Sigmoid colon (tissue), 7 donors: ENCODE data around the gene MYCN. TPM values are rescaled to one million over a fixed set of nuclear protein-coding genes. Genes with fewer than 3 reads are reported as not detected.

ENCODE experiments used
- DNase-seq: peaks from one replicate; pipeline ENCODE4 v3.0.0-alpha.2; 2019
- H3K27ac ChIP-seq, 4 donors: fragments of 200-600 bp; sonication (generic); one replicate each; pipeline ENCODE4 v1.5.1; 2016 to 2019; ENCODE audit warnings: mild to moderate bottlenecking in 1 of 4
- H3K27me3 ChIP-seq, 3 donors: fragments of 200-600 bp; sonication (generic); one replicate each; pipeline ENCODE4 v1.5.1; 2019; ENCODE audit warnings: mild to moderate bottlenecking in 1 of 3
- H3K36me3 ChIP-seq, 4 donors: fragments of 200-600 bp; sonication (generic); one replicate each; pipeline ENCODE4 v1.5.1; 2016 to 2019
- H3K4me1 ChIP-seq, 4 donors: fragments of 200-600 bp; sonication (generic); one replicate each; pipeline ENCODE4 v1.5.1; 2017 to 2019
- H3K4me3 ChIP-seq, 4 donors: fragments of 200-600 bp; sonication (generic); one replicate each; pipeline ENCODE4 v1.5.1; 2017 to 2019; ENCODE audit warnings: mild to moderate bottlenecking in 2 of 4, moderate library complexity in 1 of 4
- H3K9me3 ChIP-seq, 4 donors: fragments of 200-600 bp in 3 of 4; sonication (generic) in 3 of 4; one replicate each; pipeline versions ENCODE4 v1.5.1 to v1.6.1; 2013 to 2019
- EP300 ChIP-seq, 4 donors: sonication (generic); formaldehyde crosslinking; IDR thresholded peaks; one replicate each; pipeline ENCODE4 v1.6.1; 2017; ENCODE audit warnings: antibody characterized with exemption in 4 of 4
- POLR2A ChIP-seq, 2 donors: fragments of 450-650 bp; IDR thresholded peaks; one replicate each; pipeline ENCODE4 v1.6.1; 2016; ENCODE audit warnings: antibody characterized with exemption in 2 of 2, mild to moderate bottlenecking in 2 of 2, moderate library complexity in 2 of 2
- POLR2AphosphoS5 ChIP-seq, 4 donors: sonication (generic); formaldehyde crosslinking; IDR thresholded peaks; one replicate each; pipeline ENCODE4 v1.6.1; 2017; ENCODE audit warnings: antibody characterized with exemption in 4 of 4
- WGBS, 2 donors: extraction: QIAGEN DNeasy Blood & Tissue Kit; methylation state at CpG; one replicate each; pipeline ENCODE4 v1.1.7; 2013; 5-methylcytosine and 5-hydroxymethylcytosine counted together
- intact Hi-C: fragments of 100-400 bp; cut with DNase I; formaldehyde crosslinking; loops from one replicate; pipeline ENCODE4 v1.15.1; 2023
- polyA plus RNA-seq, 3 donors: library from polyadenylated mRNA; stranded (reverse); fragments of 200-250 nt; gene quantifications; one replicate each; pipeline ENCODE4 v1.2.3, GENCODE V29; 2013
- total RNA-seq, 4 donors: library from RNA; depleted of rRNA; stranded (reverse); fragments of >200 nt; gene quantifications; one replicate each; pipeline ENCODE4 v1.1.0, GENCODE V29; 2016
- TF ChIP-seq, protein P1 (sequence below), 4 experiments: fragments of 450-650 bp in 3 of 4; fragments of 200-600 bp in 1 of 4; IDR thresholded peaks; one replicate each; pipeline ENCODE4 v1.5.1; 2016 to 2019; ENCODE audit warnings: antibody characterized with exemption in 4 of 4, mild to moderate bottlenecking in 3 of 4, moderate library complexity in 2 of 4
- donor health status: healthy with polysubstance abuse.
- donor health status: Bipolar disorder and iron deficiency.
- donor health status: healthy.

The MYCN gene
- total and polyA plus RNA-seq, 7 donors, result 0.33 to 0.71 (median 0.55) TPM; not detected in 1

DNA sequence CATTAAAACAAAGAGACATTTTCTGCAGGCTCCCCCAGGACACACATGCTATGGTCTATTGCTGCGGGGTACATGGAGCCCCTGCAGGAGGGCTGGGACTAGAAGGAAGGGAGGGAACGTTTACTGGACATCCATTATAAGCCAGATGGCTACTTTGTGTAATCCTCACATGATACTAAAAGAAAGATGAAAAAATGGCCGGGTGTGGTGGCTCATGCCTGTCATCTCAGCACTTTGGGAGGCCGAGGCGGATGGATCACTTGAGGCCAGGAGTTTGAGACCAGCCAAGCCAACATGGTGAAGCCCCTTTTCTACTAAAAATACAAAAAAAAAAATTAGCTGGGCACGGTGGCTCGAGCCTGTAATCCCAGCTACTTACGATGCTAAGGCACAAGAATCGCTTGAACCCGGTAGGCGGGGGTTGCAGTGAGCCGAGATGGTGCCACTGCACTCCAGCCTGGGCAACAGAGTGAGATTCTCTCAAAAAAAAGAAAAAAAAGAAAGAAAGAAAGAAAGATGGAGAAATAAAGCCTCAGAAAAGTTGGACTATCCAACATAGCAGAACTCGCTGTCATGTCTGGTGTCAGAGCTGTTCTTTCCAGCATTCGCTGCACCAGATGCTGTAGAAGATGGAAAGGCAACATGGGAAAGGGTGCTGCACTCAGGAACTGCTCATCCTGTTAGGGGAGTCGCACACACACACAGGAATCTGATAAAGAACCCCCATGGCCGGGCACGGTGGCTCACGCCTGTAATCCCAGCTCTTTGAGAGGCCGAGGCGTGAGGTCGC, 7.8 kb upstream of the MYCN start:
- intact Hi-C loops, result loop anchor here (10.0 kb wide), 1 partner anchor 352 kb away; no protein-coding TSS in a partner anchor
- Histone ChIP-seq H3K27ac (no peak overlapping the region), H3K4me3 (no peak overlapping the region), H3K27me3 (no peaks in the 10 kb centered on the region), H3K4me1 (no peaks in the 10 kb centered on the region), H3K36me3 (no peaks in the 10 kb centered on the region), H3K9me3 (no peaks in the 10 kb centered on the region)
- TF ChIP-seq POLR2A (IDR thresholded peaks at IDR 0.05) (no peak), EP300 (IDR thresholded peaks at IDR 0.05) (no peak), POLR2AphosphoS5 (IDR thresholded peaks at IDR 0.05) (no peak)
- 90 to 91% methylated on average over 21 of the region's 21 CpGs for WGBS, 2 donors
- DNase-seq, result no peak

DNA sequence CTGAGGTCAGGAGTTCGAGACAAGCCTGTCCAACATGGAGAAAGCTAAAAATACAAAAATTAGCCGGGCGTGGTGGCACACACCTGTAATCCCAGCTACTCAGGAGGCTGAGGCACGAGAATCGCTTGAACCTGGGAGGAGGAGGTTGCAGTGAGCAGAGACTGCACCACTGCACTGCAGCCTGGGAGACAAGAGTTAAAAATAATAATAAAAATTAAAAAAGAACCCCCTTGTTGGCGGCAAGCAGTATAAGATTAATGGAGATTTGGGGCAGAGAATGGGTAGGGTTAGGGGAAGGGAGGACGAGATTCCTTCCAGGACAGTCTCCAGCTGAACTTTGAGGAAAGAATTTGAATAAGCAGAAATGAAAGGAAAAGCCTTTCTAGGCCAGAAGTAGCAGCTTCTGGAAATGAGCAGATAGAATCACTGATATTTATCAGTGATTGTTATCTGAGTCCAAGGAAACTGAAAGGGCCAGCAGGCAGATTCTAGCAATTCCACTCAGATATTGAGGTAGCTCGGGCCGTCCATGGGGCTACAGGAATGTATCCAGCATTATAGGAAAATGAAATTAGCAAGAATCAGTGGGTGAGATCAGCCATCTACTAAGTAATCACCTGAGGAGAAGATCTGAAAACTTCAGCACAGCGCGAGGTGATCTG, 7.0 kb upstream of the MYCN start:
- DNase-seq, result no peak
- Histone ChIP-seq H3K27ac (no peak overlapping the region), H3K36me3 (no peaks in the 10 kb centered on the region), H3K27me3 (no peaks in the 10 kb centered on the region), H3K9me3 (no peaks in the 10 kb centered on the region), H3K4me3 (no peak overlapping the region), H3K4me1 (no peaks in the 10 kb centered on the region)
- no peak for TF ChIP-seq EP300 (IDR thresholded peaks at IDR 0.05)
- TF ChIP-seq, protein P1, sequence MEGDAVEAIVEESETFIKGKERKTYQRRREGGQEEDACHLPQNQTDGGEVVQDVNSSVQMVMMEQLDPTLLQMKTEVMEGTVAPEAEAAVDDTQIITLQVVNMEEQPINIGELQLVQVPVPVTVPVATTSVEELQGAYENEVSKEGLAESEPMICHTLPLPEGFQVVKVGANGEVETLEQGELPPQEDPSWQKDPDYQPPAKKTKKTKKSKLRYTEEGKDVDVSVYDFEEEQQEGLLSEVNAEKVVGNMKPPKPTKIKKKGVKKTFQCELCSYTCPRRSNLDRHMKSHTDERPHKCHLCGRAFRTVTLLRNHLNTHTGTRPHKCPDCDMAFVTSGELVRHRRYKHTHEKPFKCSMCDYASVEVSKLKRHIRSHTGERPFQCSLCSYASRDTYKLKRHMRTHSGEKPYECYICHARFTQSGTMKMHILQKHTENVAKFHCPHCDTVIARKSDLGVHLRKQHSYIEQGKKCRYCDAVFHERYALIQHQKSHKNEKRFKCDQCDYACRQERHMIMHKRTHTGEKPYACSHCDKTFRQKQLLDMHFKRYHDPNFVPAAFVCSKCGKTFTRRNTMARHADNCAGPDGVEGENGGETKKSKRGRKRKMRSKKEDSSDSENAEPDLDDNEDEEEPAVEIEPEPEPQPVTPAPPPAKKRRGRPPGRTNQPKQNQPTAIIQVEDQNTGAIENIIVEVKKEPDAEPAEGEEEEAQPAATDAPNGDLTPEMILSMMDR (IDR thresholded peaks at IDR 0.05), result no peak
- TF ChIP-seq POLR2AphosphoS5 (IDR thresholded peaks at IDR 0.05), result no peak
- no peak for TF ChIP-seq POLR2A (IDR thresholded peaks at IDR 0.05)
- intact Hi-C loops, result loop anchor here (10.0 kb wide), 1 partner anchor 351 kb away; no protein-coding TSS in a partner anchor
- 88% methylated on average over 11 of the region's 11 CpGs for WGBS, 2 donors

DNA sequence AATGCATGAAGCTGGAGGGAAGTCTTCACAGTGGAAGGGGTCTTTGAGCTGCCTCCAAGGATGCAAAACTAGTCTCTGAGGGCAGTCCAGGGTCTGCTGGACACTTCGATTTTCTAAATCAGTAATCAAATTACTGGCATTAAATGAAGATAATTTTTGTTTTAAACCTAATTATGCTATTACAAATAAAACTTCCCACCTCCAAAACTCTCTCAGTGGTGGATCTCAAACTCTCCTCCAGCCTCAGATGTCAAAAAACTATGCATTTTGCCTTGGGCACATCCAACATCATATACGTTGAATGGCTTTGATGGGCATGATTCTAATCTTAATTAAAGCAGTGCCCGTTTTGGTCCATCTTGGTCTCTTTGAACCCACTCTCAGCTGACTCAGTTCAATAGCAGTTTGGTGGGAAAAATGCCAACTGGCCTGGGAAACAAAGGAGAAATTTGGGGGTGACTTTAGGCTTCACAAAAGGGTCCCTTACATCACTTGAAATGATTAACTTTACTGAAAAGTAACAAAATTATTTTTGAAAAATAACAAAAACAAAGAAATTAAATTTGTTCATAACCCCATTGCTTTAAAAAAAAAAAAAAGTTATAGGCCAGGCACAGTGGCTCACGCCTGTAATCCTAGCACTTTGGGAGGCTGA, 5.9 kb upstream of the MYCN start:
- Histone ChIP-seq H3K27me3 (peaks cover 0 to 4% (median 1%) of the 10 kb centered on the region in 3 donors), H3K27ac (no peak overlapping the region), H3K9me3 (no peaks in the 10 kb centered on the region), H3K36me3 (no peaks in the 10 kb centered on the region), H3K4me1 (peaks cover 0 to 5% (median 3%) of the 10 kb centered on the region in 4 donors), H3K4me3 (no peak overlapping the region)
- 83 to 87% methylated on average over 4 of the region's 4 CpGs for WGBS, 2 donors
- intact Hi-C loops, result loop anchor here (10.0 kb wide), 1 partner anchor 350 kb away; no protein-coding TSS in a partner anchor
- TF ChIP-seq, protein P1 (IDR thresholded peaks at IDR 0.05), result no peak
- TF ChIP-seq POLR2AphosphoS5 (IDR thresholded peaks at IDR 0.05), result no peak
- TF ChIP-seq EP300 (IDR thresholded peaks at IDR 0.05), result no peak
- TF ChIP-seq POLR2A (IDR thresholded peaks at IDR 0.05), result no peak
- no peak for DNase-seq

DNA sequence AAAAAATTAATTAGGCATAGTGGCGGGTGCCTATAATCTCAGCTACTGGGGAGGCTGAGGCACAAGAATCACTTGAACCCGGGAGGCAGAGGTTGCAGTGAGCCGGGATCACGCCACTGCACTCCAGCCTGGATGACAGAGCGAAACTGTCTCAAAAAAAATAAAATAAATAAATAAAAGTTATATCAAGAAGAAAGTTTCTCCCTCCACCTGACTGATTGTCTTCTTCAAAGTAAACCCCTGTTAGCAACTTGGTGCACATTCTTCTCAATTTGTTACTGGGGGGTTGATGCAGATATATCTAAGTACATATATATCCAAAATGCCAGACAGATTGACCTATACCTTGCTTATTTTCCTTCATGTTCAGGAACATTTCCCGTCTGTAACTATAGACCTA, 5.2 kb upstream of the MYCN start:
- TF ChIP-seq EP300 (IDR thresholded peaks at IDR 0.05) (no peak), POLR2AphosphoS5 (IDR thresholded peaks at IDR 0.05) (no peak), POLR2A (IDR thresholded peaks at IDR 0.05) (no peak)
- TF ChIP-seq, protein P1 (IDR thresholded peaks at IDR 0.05), result no peak
- H3K36me3 ChIP-seq, result no peaks in the 10 kb centered on the region
- peaks cover 0 to 13% (median 10%) of the 10 kb centered on the region in 4 donors for H3K4me1 ChIP-seq
- DNase-seq, result no peak
- no peaks in the 10 kb centered on the region for H3K9me3 ChIP-seq
- 86 to 89% methylated on average over 6 of the region's 6 CpGs for WGBS, 2 donors
- H3K27me3 ChIP-seq, result peaks cover 5 to 10% (median 7%) of the 10 kb centered on the region in 3 donors
- H3K4me3 ChIP-seq, result no peak overlapping the region
- H3K27ac ChIP-seq, result no peak overlapping the region
- intact Hi-C loops, result loop anchor here (10.0 kb wide), 1 partner anchor 350 kb away; no protein-coding TSS in a partner anchor
